ENCODE results near the gene DIPK1B.

DIPK1B gene

GRCh38 chr9:136721339-136722092 is 9.1 kb downstream of the DIPK1B start:
- no peak for FAIRE-seq

- FAIRE-seq = no peak
Measured at GRCh38 chr9:136722093-136722968, 10.0 kb downstream of the DIPK1B start.

- FAIRE-seq = no peak
Measured at GRCh38 chr9:136722969-136723356, 10.6 kb downstream of the DIPK1B start.

GRCh38 chr9:136723362-136723976 is 11.1 kb downstream of the DIPK1B start:
- FAIRE-seq = no peak

GRCh38 chr9:136723989-136724388 is 11.6 kb downstream of the DIPK1B start:
- no peak for FAIRE-seq

GRCh38 chr9:136724772-136725171 is 12.4 kb downstream of the DIPK1B start:
- FAIRE-seq = no peak

GRCh38 chr9:136725612-136726011 is 13.2 kb downstream of the DIPK1B start:
- no peak for FAIRE-seq

GRCh38 chr9:136726118-136726517 is 13.7 kb downstream of the DIPK1B start:
- no peak for FAIRE-seq

- FAIRE-seq = no peak
Measured at GRCh38 chr9:136726631-136727191, 14.3 kb downstream of the DIPK1B start.

- no peak for FAIRE-seq
Measured at GRCh38 chr9:136728080-136728547, 15.7 kb downstream of the DIPK1B start.

GRCh38 chr9:136728548-136729123 is 16.3 kb downstream of the DIPK1B start:
- no peak for FAIRE-seq

GRCh38 chr9:136729144-136729543 is 16.8 kb downstream of the DIPK1B start:
- no peak for FAIRE-seq

- no peak for FAIRE-seq
Measured at GRCh38 chr9:136729926-136730325, 17.6 kb downstream of the DIPK1B start.

GRCh38 chr9:136732444-136733178 is 20.2 kb downstream of the DIPK1B start:
- FAIRE-seq = no peak

- no peak for FAIRE-seq
Measured at GRCh38 chr9:136733611-136734010, 21.2 kb downstream of the DIPK1B start.

- FAIRE-seq = no peak
Measured at GRCh38 chr9:136734837-136735496, 22.6 kb downstream of the DIPK1B start.

GRCh38 chr9:136735812-136736480 is 23.6 kb downstream of the DIPK1B start:
- no peak for FAIRE-seq

- no peak for FAIRE-seq
Measured at GRCh38 chr9:136738960-136739359, 26.6 kb downstream of the DIPK1B start.

GRCh38 chr9:136739509-136739908 is 27.1 kb downstream of the DIPK1B start:
- no peak for FAIRE-seq

GRCh38 chr9:136740069-136740468 is 27.7 kb downstream of the DIPK1B start:
- FAIRE-seq = no peak

GRCh38 chr9:136740491-136740890 is 28.1 kb downstream of the DIPK1B start:
- no peak for FAIRE-seq

All from A204.1 (cell line).